Tibial nerve (tissue), 4 donors: ENCODE data around the gene ARHGAP26. TPM values are rescaled to one million over a fixed set of nuclear protein-coding genes. Genes with fewer than 3 reads are reported as not detected.
A peak's percentile ranks its signal among the peaks of the same experiment; 100 is the strongest.

Source experiments
- DNase-seq, 2 donors: peaks; one replicate each; pipeline ENCODE4 v3.0.0-alpha.2; 2019; ENCODE audit warnings: low spot score in 2 of 2
- H3K27ac ChIP-seq, 4 donors: fragments of 200-600 bp; sonication (generic) in 3 of 4; one replicate each; pipeline ENCODE4 v1.5.1; 2017 to 2019; ENCODE audit warnings: mild to moderate bottlenecking in 1 of 4
- H3K27me3 ChIP-seq, 2 donors: fragments of 200-600 bp; sonication (generic) in 1 of 2; one replicate each; pipeline versions ENCODE4 v1.5.1 to v1.6.0; 2017 to 2019
- H3K36me3 ChIP-seq, 3 donors: fragments of 200-600 bp; sonication (generic); one replicate each; pipeline ENCODE4 v1.5.1; 2018 to 2019
- H3K4me1 ChIP-seq, 4 donors: fragments of 200-600 bp; sonication (generic) in 3 of 4; one replicate each; pipeline ENCODE4 v1.5.1; 2017 to 2019
- H3K4me3 ChIP-seq, 4 donors: fragments of 200-600 bp; sonication (generic) in 3 of 4; one replicate each; pipeline ENCODE4 v1.5.1; 2017 to 2019; ENCODE audit warnings: mild to moderate bottlenecking in 1 of 4, moderate library complexity in 1 of 4
- H3K9me3 ChIP-seq, 4 donors: fragments of 200-600 bp; sonication (generic) in 3 of 4; one replicate each; pipeline ENCODE4 v1.5.1; 2017 to 2019
- EP300 ChIP-seq, 2 donors: sonication (generic); formaldehyde crosslinking; IDR thresholded peaks; one replicate each; pipeline ENCODE4 v1.6.1; 2017; ENCODE audit warnings: antibody characterized with exemption in 2 of 2, mild to moderate bottlenecking in 1 of 2
- POLR2A ChIP-seq, 2 donors: fragments of 450-650 bp; IDR thresholded peaks; one replicate each; pipeline ENCODE4 v1.6.1; 2017; ENCODE audit warnings: antibody characterized with exemption in 2 of 2, mild to moderate bottlenecking in 2 of 2, moderate library complexity in 2 of 2
- WGBS, 2 donors: methylation state at CpG; one replicate each; pipeline ENCODE4 v1.1.5; 2018; 5-methylcytosine and 5-hydroxymethylcytosine counted together
- total RNA-seq, 4 donors: library from RNA; depleted of rRNA; stranded (reverse); fragments of >200 nt; gene quantifications; one replicate each; pipeline ENCODE4 v1.1.0, GENCODE V29; 2016
- TF ChIP-seq, protein P1 (sequence below), 5 experiments: fragments of 200-600 bp in 3 of 5; fragments of 450-650 bp in 2 of 5; sonication (generic) in 3 of 5; IDR thresholded peaks; one replicate each; pipeline ENCODE4 v1.5.1; 2016 to 2019; ENCODE audit warnings: antibody characterized with exemption in 5 of 5, mild to moderate bottlenecking in 3 of 5, moderate library complexity in 2 of 5

ARHGAP26 gene
- total RNA-seq, 4 donors from 2014 or later: 33.7 to 77.8 (median 57.8) TPM

DNA sequence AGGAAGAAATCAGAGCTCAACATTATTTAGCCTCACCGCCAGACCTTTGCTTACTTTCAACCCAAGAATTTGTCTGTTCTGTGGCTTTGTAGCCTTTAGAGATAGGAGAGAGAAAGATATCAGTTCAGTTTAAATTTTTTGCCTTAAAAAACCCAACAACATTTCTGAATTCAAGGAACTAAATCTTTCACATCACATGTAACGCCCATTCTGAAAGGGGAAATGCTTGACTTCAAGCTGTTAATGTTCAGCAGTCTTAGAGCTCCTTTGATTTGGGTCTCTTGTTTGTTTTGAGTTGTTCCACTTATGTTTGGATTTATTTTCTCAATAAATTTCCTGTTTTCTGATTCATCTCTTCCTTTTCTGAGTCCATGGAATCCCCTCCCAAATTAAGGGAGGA, 294.5 kb downstream of the ARHGAP26 start:
- Histone ChIP-seq H3K36me3 (peaks cover 0 to 19% (median 0%) of the 10 kb centered on the region in 3 donors), H3K9me3 (no peaks in the 10 kb centered on the region), H3K27ac (peak overlapping the region; percentile 15 to 58 (median 53)), H3K27me3 (no peaks in the 10 kb centered on the region), H3K4me3 (no peak overlapping the region), H3K4me1 (peaks cover 0 to 73% (median 27%) of the 10 kb centered on the region in 4 donors)
- DNase-seq: no peak
- 37 to 45% methylated on average over 2 of the region's 2 CpGs for WGBS, 2 donors
- TF ChIP-seq POLR2A (IDR thresholded peaks at IDR 0.05) (no peak), EP300 (IDR thresholded peaks at IDR 0.05) (no peak)
- TF ChIP-seq, protein P1, sequence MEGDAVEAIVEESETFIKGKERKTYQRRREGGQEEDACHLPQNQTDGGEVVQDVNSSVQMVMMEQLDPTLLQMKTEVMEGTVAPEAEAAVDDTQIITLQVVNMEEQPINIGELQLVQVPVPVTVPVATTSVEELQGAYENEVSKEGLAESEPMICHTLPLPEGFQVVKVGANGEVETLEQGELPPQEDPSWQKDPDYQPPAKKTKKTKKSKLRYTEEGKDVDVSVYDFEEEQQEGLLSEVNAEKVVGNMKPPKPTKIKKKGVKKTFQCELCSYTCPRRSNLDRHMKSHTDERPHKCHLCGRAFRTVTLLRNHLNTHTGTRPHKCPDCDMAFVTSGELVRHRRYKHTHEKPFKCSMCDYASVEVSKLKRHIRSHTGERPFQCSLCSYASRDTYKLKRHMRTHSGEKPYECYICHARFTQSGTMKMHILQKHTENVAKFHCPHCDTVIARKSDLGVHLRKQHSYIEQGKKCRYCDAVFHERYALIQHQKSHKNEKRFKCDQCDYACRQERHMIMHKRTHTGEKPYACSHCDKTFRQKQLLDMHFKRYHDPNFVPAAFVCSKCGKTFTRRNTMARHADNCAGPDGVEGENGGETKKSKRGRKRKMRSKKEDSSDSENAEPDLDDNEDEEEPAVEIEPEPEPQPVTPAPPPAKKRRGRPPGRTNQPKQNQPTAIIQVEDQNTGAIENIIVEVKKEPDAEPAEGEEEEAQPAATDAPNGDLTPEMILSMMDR (IDR thresholded peaks at IDR 0.05): no peak

- H3K36me3 ChIP-seq: peaks cover 0 to 22% (median 0%) of the 10 kb centered on the region in 3 donors
- H3K4me3 ChIP-seq: no peak overlapping the region
- H3K9me3 ChIP-seq: no peaks in the 10 kb centered on the region
- H3K4me1 ChIP-seq: peaks cover 0 to 66% (median 25%) of the 10 kb centered on the region in 4 donors
- peak in 1 of 2 donors; percentile 40 for TF ChIP-seq EP300 (IDR thresholded peaks at IDR 0.05)
- TF ChIP-seq POLR2A (IDR thresholded peaks at IDR 0.05): no peak
- DNase-seq: peak in 1 of 2 donors; percentile 29
- H3K27ac ChIP-seq: peak overlapping the region in 3 of 4 donors; percentile 52 to 58 (median 54)
- 69 to 70% methylated on average over 10 of the region's 10 CpGs for WGBS, 2 donors
- H3K27me3 ChIP-seq: no peaks in the 10 kb centered on the region
These were observed 295.2 kb downstream of the ARHGAP26 start for GRCh38 chr5:143065185-143065965.

GRCh38 chr5:143065996-143066522, 295.9 kb downstream of the ARHGAP26 start:
- H3K27ac ChIP-seq: peak overlapping the region in 2 of 4 donors; percentile 54 to 58
- no peaks in the 10 kb centered on the region for H3K27me3 ChIP-seq
- no peak overlapping the region for H3K4me3 ChIP-seq
- TF ChIP-seq, protein P1 (IDR thresholded peaks at IDR 0.05): no peak
- TF ChIP-seq EP300 (IDR thresholded peaks at IDR 0.05): no peak
- TF ChIP-seq POLR2A (IDR thresholded peaks at IDR 0.05): no peak
- no peak for DNase-seq
- peaks cover 0 to 29% (median 0%) of the 10 kb centered on the region in 3 donors for H3K36me3 ChIP-seq
- H3K9me3 ChIP-seq: no peaks in the 10 kb centered on the region
- peaks cover 0 to 59% (median 24%) of the 10 kb centered on the region in 4 donors for H3K4me1 ChIP-seq
- 92 to 93% methylated on average over 7 of the region's 7 CpGs for WGBS, 2 donors

- WGBS, 2 donors: 40 to 55% methylated on average over 8 of the region's 8 CpGs
- peak in 1 of 2 donors; percentile 35 for DNase-seq
These were observed 296.5 kb downstream of the ARHGAP26 start for GRCh38 chr5:143066556-143067281.

GRCh38 chr5:143068712-143069111, 298.5 kb downstream of the ARHGAP26 start:
- TF ChIP-seq EP300 (IDR thresholded peaks at IDR 0.05) (no peak), POLR2A (IDR thresholded peaks at IDR 0.05) (no peak)
- TF ChIP-seq, protein P1 (IDR thresholded peaks at IDR 0.05): no peak
- Histone ChIP-seq H3K4me3 (no peak overlapping the region), H3K9me3 (peaks cover 0 to 3% (median 0%) of the 10 kb centered on the region in 4 donors), H3K27me3 (no peaks in the 10 kb centered on the region), H3K4me1 (peaks cover 0 to 40% (median 16%) of the 10 kb centered on the region in 4 donors), H3K36me3 (peaks cover 0 to 32% (median 0%) of the 10 kb centered on the region in 3 donors), H3K27ac (no peak overlapping the region)
- DNase-seq: no peak

More at GRCh38 chr5:143066556-143067281, 296.5 kb downstream of the ARHGAP26 start:
- Histone ChIP-seq H3K4me3 (no peak overlapping the region), H3K4me1 (peaks cover 0 to 56% (median 24%) of the 10 kb centered on the region in 4 donors), H3K27me3 (no peaks in the 10 kb centered on the region), H3K9me3 (no peaks in the 10 kb centered on the region), H3K27ac (peak overlapping the region in 3 of 4 donors; percentile 16 to 60 (median 41)), H3K36me3 (peaks cover 0 to 32% (median 0%) of the 10 kb centered on the region in 3 donors)
- TF ChIP-seq, protein P1 (IDR thresholded peaks at IDR 0.05): no peak
- TF ChIP-seq EP300 (IDR thresholded peaks at IDR 0.05): peak in 1 of 2 donors; percentile 14
